NCI-H1417 treated with DMSO at 0.1 percent for 48 hours (cell line): ENCODE measurements around the gene TCEANC2.

Source experiments
- DNase-seq: peaks from one replicate; lab custom pipeline; 2025; lab: John Stamatoyannopoulos, UW

TCEANC2 gene

GRCh38 chr1:54114955-54115354 is 61.5 kb downstream of the TCEANC2 start:
- DNase-seq, result no peak

GRCh38 chr1:54115520-54115919 is 62.1 kb downstream of the TCEANC2 start:
- DNase-seq, result no peak

GRCh38 chr1:54117815-54118563 is 64.6 kb downstream of the TCEANC2 start:
- DNase-seq, result no peak

- DNase-seq, result no peak
Observed at GRCh38 chr1:54118704-54119103, 65.3 kb downstream of the TCEANC2 start.

- DNase-seq, result no peak
Observed at GRCh38 chr1:54120018-54120697, 66.8 kb downstream of the TCEANC2 start.

DNA sequence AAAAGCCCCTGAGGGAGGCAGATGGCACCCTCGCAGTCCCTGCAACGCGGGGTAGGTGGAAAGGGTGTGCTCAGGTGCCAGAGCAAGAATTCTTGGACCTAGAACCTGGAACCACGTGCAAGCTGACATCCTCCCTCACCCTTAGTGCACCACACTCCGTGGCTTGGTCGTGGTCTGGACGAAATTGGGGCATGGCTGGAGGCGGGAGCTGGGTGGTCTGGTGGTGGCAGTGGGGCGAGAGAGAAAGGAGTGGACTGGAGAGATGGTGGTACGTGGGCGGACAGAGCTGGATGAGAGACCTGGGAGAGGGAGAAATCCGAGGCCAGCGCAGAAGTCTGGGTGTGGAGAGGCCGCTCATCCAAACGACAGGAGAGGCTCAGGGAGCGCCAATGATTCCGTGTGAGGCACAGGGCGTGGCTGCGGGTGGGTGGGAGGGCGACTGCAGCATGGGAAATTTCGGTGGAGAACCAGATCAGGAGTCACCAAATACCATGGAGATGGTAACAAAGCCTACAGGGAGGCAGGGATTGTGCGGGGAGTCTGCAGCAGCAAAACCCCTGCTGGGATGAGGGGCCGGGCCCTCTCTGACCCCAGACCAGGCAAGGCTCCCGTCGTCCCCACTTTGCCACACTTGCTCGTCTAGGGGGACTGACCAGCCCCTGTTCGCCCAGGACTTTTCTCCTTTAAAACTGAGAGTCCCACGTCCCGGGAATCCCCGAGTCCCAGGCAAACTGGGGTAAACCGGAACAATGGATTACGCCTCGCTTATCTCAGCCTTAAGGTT is 67.5 kb downstream of the TCEANC2 start:
- no peak for DNase-seq

DNA sequence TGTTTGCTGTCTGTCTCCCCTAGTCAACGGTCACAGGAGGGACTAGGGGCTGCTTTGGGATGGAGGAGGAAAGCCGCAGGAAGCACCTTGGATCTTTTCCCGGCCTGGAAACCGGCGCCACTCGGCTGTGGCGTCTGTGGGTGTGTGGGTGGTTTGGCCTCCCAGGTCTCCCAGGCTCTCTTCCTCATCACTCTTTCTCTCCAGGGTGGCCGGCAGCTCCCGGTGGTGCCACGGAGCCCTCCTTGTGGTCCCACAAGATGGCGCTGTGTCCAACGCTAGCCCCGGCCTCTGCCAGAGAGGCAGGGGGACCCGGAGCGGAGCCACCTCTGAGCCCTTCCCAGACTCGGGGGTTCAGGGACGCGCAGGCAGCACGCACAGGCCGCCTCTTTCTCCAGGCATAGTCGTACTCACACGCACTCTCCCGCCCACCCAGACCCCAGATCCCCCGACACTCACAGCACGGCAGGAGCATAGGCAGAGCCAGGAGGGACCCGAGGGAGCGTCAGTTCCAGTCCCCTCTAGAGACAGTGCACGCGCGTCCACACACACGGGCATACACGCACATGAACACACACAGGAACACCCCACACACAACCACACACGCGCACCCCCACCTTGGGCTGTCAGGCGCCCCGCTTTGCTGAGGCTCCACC is 68.2 kb downstream of the TCEANC2 start:
- DNase-seq, result no peak

GRCh38 chr1:54122135-54122751 is 68.8 kb downstream of the TCEANC2 start:
- DNase-seq, result no peak

DNA sequence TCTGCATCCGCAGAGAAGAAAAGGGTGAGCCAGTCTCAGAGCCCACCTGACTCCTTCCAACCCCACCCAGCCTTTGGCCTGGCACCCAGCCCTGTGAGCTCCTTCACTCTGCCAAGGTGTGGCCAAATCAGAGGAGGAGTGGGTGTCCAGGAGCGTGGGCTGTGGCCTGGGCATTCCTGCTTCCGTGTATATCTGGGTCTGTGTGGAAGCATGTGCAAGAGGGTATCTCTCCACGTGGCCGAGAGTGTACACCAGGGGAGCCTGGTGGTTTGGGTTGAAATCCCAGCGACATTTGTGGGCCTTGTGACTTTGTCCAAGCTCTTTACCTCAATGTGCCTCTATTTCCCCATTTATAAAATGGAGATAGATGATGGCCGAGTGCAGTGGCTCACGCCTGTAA is 69.6 kb downstream of the TCEANC2 start:
- no peak for DNase-seq

- peak; percentile 34 for DNase-seq
Observed at GRCh38 chr1:54124472-54124871, 71.1 kb downstream of the TCEANC2 start.

- DNase-seq, result no peak
Observed at GRCh38 chr1:54124906-54125305, 71.5 kb downstream of the TCEANC2 start.

DNA sequence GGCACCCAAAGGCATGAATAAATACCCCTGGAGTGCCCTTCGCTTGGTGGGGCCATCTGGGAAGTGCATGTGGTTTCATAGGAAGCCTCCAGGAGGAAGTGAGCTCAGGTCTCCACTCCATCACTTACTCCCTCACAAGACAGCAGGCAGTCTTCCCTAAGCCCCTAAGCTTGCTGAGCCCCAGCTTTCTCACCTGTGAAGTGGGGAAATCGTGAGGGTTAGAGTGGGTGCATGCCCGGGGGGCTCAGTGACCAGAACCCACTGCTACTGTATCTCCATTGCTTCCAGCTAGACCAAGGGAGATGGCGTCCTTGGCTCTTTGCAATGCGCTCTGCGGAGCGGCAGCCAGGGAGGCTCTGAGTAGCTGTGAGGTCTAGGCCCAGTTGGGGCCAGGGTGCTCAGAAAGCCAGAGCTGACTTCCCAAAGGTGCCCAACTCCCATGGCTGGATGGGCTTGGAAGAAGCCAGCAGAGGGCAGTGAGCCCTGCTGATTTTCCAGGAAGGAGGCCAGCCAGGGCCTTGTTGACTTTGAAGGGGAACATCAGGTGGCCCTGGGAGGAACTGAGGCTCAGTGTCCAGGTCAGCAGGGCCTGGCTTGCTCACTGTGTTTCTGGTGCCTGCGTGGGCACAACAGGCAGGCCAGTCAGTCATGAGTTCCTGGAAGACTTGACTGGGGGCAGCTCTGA is 72.1 kb downstream of the TCEANC2 start:
- no peak for DNase-seq

DNA sequence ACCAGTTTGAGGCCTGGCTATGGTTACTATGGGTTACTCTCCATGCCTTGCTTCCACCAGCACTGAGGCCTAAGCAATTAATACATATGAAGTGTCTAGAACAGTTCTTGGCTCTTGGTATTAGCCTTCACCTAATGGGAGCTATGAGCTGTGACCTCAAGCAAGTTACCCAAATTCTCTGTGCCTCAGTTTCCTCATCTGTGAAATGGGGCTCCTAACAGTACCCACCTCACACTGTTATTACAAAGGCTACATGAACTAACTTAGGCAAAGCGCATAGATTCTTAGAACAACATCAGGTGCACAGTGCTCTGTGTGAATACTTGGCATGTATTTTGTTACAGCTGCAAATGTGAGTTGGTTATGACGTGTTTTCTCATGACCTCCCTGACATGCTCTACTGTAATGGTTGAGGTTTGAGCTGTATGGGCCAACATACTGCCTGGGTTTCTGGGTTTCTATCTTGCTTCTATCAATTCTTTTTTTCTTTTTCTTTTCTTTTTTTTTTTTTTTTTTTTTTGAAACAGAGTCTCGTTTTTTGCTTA is 72.9 kb downstream of the TCEANC2 start:
- DNase-seq, result no peak

GRCh38 chr1:54127594-54128300 is 74.3 kb downstream of the TCEANC2 start:
- no peak for DNase-seq

- no peak for DNase-seq
Observed at GRCh38 chr1:54129858-54130257, 76.5 kb downstream of the TCEANC2 start.

- DNase-seq, result no peak
Observed at GRCh38 chr1:54131419-54131818, 78.0 kb downstream of the TCEANC2 start.

- DNase-seq, result no peak
Observed at GRCh38 chr1:54132495-54132894, 79.1 kb downstream of the TCEANC2 start.

DNA sequence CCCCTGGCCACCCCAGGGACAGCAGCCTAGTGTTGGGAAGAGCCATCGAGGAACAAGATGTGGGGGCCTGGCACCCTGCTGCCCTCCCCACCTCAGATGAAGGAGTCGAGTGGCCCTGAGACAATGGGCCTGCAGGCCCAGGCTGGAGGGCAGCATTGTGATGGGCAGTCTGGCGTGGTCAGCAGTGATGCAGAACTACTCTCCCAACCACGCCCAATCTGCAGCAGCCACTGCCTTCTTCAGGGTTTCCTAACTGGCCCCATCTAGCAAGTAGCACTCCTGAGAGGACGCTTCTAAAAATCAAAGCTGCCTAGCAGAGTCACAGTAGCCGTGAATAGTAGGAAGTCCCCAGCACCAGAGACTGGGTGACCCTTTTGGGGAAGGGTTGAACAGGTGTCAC is 80.9 kb downstream of the TCEANC2 start:
- no peak for DNase-seq

GRCh38 chr1:54135436-54136120 is 82.2 kb downstream of the TCEANC2 start:
- no peak for DNase-seq
